ENCODE measurements around the gene TEDC1.

GRCh38 chr14:105540811-105541210 lies 49.8 kb downstream of the TEDC1 start:
- TF ChIP-seq, protein P1, sequence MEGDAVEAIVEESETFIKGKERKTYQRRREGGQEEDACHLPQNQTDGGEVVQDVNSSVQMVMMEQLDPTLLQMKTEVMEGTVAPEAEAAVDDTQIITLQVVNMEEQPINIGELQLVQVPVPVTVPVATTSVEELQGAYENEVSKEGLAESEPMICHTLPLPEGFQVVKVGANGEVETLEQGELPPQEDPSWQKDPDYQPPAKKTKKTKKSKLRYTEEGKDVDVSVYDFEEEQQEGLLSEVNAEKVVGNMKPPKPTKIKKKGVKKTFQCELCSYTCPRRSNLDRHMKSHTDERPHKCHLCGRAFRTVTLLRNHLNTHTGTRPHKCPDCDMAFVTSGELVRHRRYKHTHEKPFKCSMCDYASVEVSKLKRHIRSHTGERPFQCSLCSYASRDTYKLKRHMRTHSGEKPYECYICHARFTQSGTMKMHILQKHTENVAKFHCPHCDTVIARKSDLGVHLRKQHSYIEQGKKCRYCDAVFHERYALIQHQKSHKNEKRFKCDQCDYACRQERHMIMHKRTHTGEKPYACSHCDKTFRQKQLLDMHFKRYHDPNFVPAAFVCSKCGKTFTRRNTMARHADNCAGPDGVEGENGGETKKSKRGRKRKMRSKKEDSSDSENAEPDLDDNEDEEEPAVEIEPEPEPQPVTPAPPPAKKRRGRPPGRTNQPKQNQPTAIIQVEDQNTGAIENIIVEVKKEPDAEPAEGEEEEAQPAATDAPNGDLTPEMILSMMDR (IDR thresholded peaks at IDR 0.05; ENCODE audit: low read depth, low read length, poor library complexity, severe bottlenecking) = no peak
- TF ChIP-seq EZH2phosphoT487 (IDR thresholded peaks at IDR 0.05; ENCODE audit: borderline replicate concordance, low read length) = no peak
